ENCODE measurements around the gene LRRC15. TPM values are rescaled to one million over a fixed set of nuclear protein-coding genes. Genes with fewer than 3 reads are reported as not detected.
A peak's percentile ranks its signal among the peaks of the same experiment; 100 is the strongest.

The LRRC15 gene
- total RNA-seq, 1 donor from 2014 or later = not detected

DNA sequence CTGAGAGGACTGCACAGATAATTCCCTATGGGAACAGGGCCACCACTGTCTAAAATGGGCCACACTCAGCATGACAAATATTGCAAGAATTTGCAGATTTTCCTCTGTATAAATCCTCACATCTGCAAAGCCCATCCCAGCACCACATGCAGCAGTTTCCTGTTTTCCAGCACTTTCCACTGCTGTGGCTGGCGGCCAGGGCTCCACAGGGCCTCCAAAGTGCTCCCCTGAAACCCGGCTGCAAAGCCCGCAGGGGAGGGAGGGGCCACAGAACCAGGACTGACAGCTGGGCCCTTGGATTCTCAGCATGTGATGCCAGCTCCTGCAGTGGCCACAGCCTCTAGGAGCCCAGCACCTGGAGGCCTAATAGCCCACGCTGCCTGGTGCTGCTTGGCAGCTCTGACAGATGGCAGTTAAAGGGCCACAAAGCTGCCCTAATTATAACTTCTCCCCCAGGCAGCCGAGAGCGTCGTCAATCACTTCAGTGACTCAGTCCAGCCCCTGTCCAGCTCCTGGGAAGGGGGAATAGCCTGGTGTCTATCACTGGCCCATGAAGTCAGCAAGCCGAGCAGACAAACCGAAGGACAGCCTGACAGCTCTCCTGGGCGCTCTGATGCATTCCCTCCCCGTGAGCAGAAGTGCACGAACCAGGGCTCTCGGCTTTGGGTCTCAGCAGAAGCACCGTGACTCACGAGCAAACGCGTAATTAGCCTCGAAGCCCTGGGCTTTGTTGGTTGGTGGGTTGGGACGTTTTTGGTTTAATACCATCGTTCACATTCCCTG is 4.7 kb downstream of the LRRC15 start:
- peak; percentile 92 for DNase-seq (ENCODE audit: low read depth)

DNA sequence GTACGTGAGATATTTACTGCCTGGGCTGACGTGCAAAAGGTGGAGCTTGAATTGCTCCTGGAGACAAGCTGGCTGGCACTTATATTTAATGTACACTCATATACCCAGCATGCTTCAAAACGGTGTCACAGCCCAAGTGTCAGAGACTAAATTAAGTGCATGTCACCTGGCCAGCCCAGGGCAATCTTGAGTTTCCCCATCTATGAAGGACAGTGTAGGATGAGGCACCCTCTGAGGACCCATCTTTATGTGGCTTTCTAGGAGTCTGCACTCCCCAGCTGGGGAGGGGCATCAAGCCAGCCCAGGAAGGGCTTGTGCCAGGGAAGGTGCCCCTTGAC is 5.3 kb downstream of the LRRC15 start:
- no peak for DNase-seq (ENCODE audit: low read depth)

DNA sequence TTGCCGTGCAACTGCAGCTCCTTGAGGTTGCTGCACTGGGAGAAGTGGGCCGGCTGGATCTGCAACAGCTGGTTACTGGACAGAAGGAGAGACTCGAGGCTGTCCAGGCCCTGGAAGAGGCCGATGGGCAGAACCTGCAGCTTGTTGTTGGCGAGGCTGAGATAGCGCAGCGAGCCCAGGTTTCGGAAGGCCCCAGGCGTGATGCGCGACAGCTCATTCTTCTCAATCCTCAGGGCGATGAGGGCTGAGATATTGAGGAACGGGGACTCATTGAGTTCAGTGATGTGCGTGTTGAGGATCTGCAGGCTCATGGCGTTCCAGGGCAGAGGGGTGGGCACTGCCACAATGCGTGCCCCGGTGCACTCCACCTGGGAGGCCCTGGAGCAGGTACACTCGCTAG is 9.0 kb downstream of the LRRC15 start:
- DNase-seq (ENCODE audit: low read depth) = no peak

DNA sequence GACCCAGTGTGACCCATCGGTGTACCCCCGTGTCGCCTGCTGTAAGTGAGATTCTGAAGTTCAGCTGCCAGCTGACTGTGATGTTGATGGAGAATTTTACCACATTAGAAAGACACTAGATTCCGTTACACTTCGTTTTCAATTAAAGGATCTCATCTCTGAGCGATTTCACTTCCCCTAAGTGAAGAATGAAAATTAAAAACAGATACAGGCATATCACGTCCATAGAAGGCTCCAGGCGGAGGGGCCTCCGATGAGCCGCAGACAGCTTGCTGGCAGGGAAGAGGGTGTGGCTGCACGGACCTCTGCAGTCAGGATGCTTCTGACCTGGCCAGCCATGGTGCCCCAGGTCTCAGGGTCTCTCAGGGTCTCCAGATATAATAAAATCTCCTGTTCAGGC is 11.9 kb downstream of the LRRC15 start:
- DNase-seq (ENCODE audit: low read depth) = no peak

DNA sequence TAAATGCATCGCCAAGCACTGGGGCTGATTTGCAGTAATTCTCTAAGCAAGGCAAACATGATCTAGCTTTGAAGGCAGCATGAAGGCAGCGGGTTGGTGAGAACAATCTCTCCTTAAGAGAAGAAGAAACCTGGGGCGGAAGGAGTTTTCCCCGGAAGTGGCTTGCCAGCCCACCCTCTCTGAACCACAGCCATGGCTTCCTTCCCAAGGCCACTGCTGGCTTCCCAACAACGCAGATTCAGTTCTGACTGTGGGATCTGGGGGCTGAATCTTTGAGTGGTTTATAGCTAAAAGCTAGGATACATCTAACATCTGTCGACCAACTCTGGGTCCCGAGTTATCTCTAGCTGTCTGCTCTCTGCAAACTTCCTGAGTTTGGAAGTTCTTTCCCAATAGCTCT is 14.2 kb downstream of the LRRC15 start:
- no peak for DNase-seq (ENCODE audit: low read depth)

DNA sequence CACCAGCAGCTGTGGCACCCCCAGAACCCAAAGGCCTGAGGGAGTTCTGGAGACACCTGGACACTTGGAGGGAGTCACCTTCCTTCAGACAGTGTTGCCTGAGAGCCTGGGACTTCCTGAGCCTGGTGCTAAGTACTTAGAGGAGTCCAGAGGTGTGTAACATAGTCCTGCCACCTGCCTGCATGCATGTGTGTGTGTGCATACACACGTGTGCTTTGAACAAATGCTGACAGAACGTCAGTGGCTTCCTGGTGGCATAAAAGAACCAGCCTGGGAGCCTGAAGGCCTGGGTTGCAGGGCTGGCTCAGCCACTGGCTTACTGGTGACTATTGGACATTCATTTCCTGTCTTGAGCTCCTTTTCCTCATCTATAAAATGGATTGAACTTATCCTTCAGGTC is 15.2 kb downstream of the LRRC15 start:
- no peak for DNase-seq (ENCODE audit: low read depth)

DNA sequence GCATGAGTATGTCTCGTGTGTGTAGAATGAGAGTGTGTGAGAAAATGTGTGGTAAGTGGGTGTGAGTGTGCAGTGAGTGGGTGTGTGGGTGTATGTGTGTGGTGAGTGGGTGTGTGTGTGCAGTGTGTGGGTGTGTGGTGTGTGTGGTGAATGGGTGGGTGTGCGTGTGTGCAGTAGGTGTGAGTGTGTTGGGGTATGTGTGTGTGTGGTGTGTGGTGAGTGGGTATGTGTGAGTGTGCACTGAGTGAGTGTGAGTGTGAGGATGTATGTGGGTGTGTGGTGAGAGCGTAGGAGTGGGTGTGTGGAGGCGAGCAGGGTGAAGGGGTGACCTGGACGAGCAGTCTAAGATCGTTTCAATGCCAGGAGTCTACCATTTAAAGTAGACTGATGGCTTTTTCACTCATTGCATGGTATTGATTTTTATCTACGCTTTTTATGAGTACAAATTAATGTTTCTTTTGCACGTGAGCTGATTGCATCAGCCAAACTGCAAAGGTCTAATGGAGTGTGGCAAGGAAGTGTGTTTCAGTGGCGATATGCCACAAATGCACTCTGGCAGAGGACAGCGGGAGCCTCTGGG is 16.8 kb downstream of the LRRC15 start:
- DNase-seq (ENCODE audit: low read depth) = no peak

DNA sequence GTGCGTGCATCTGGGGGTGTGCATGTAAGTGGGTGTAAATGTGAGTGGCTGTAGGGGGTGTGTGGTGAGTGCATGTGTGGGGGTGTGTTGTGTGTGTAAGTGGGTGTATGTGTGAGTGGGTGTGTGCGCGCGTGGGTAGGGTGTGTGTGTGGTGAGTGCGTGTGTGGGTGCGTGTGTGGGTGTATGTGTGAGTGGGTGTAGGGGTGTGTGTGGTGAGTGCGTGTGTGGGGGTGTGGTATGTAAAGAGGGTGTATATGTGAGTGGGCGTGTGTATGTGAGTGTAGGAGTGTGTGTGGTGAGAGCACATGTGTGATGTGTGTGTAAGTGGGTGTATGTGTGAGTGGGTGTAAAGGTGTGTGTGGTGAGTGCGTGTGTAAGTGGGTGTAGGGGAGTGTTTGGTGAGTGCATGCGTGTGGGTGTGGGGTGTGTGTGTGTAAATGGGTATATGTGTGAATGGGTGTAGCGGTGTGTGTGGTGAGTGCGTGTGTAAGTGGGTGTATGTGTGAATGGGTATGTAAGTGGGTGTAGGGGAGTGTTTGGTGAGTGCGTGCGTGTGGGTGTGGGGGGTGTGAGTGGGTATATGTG is 17.5 kb downstream of the LRRC15 start:
- DNase-seq (ENCODE audit: low read depth) = no peak

DNA sequence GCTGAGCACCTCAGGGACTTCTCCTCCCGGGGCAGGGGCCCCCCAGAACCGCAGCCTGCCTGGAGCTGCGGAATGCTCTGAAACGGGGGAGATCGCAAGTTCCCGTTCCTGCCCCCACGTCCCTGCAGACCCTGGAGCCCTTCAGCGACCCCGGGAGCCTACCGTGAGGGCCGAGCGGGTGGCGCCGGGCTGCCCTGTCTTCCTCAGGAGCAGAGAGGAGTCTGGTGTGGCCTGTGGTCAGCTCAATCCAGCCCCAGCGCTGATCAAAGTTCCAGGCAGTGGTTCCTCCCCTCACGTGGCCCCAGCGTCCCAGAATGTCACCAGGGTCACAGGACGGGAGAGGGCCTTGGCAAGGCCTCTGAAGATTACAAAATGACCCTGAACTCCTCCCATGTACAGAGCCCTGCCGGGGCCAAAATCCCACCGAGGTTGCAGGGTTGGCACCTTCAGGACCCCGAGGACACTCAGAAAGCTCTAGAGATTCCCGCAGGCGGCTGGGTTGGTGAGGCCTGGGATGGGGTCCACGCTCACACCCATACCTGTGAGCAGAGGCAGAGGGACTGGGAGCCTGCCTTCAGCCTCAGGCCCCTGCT is 18.4 kb downstream of the LRRC15 start, which contains the start of gene CPN2:
Gene CPN2 (minus strand): TSS at position 249 of the 593 bp plus-strand sequence. CDS start 8,626 bp downstream, outside the sequence.
- DNase-seq (ENCODE audit: low read depth) = no peak

DNA sequence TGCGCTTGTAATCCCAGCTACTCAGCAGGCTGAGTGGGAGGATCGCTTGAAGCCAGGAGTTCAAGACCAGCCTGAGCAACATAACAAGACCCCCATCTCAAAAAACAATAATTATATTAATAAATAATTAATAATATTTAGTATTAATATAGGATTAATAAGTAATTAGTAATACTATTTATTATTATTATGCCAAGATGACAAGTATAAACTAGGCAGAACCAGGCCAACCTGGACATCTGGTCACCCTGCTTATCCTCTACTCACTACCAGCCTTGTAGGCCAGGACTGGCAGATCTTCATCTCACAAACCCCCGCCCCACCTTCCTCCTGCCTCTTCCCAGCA is 18.8 kb downstream of the LRRC15 start:
- no peak for DNase-seq (ENCODE audit: low read depth)

DNA sequence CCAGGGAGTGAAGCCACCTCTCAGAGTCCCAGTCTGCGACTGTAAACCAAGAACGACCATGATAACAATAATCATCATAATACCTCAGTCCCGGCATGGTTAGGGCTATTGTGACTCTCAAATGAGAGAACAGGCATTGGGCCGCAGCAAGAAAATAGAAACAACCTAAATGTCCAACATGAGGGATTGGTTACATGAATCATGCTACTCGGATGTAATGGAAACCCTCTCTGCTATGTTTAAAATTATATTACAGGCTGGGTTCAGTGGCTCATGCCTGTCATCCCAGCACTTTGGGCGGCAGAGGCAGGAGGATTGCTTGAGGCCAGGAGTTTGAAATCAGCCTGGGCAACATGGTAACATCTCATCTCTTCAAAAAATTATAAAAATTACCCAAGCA is 21.2 kb downstream of the LRRC15 start:
- no peak for DNase-seq (ENCODE audit: low read depth)

DNA sequence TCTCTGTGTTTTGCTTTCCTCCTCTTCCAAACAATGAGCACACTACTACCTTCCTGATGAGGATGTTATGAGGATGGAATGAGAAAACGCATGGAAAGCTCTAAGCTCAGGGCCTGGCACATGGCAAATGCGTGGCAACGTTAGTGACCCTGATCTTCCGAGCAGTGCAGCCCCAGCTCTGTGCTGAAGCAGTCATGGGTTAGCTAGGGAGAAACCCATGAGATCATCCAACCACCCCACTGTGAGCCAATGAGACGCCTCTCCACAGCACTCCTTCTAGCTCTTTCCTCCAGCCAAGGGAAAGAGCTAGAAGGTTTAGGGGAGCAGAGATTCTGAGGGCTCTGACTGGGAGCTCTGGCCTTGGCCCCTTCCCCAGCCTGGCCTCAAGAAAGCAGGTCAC is 22.9 kb downstream of the LRRC15 start:
- DNase-seq (ENCODE audit: low read depth) = no peak

DNA sequence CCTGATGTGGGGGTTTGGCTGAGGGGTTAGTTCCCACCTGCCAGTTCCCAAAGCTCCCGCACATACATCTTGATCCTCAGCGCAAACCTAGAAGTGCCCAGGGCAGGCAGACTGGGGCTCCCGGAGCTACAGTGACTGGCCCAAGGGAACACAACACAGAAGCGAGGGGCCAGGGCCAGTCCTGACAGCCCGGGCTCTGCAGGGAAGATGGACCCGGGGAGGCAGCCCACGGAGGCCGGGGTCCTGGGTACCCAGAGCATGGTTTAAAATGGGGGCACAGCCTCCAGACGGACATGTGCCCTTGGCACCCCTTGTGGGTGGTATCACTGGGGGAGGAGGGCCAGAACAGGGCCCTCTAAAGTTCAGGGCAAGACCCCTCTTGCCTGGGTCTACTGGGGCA is 23.5 kb downstream of the LRRC15 start:
- no peak for DNase-seq (ENCODE audit: low read depth)

DNA sequence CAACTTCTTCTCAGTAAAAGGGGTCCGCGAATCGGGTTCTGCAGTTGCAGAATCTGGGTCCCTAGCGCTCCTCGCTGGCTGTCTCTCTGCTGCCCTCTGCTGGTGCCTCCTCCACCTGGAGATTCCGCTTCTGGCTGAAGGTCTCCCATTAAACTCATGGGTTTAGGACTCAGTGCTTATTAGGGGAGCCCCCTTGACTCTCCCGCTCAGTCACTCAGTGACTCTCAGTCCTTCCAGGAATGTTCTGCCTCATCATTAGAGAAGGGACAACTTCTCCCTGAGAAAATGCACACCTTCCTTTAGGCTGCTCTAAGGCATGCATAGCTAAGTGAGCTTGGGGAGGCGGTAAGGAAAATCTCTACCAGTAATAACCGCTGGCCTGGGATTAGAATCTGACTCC is 25.5 kb downstream of the LRRC15 start:
- peak; percentile 53 for DNase-seq (ENCODE audit: low read depth)

DNA sequence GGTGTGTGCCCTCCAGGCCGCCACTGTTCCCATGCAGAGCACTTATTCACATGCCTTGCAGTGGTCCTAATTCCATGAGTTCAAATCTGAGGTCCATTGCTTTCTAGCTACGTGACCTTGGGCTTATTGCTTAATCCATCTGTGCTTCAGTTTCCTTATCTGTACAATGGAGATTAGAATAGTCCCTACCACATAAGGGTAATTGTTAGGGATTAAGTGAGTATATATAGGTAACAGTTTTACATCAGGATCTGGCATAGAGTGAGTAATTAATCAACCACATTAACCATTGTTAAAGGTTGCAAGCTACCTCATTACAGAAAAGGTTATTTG is 26.0 kb downstream of the LRRC15 start:
- no peak for DNase-seq (ENCODE audit: low read depth)

DNA sequence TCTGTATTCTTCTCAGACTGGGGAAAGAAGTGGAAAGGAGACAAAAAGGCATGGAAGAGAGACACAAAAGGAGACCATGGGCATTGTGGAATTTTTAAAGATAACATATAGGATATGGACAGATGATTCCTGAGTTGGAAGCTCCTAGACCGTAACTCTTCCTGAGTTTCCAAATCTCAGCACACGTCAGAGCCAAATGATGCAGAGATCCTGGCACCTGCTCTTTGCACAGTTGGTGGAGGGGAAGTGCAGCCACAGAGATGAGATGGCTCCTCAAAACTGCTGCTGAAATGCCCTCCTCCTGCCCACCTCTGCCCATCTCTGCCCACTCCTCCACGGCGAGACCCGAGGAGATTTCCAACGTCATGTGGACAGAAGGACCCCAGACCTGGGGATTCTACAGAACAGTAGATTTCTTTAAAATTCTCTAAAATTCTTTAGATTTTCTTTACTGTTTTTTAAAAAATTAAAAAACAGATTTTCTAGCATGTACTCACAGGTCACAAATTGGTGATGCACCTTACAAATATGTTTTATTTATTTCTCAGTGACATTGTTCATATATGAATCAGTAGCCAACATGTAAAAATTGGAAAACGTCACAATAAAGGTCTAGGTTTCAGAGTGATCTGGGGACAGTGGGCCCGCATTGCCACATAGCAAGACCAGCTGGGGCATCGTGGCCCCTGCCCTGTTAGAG is 26.5 kb downstream of the LRRC15 start:
- no peak for DNase-seq (ENCODE audit: low read depth)

DNA sequence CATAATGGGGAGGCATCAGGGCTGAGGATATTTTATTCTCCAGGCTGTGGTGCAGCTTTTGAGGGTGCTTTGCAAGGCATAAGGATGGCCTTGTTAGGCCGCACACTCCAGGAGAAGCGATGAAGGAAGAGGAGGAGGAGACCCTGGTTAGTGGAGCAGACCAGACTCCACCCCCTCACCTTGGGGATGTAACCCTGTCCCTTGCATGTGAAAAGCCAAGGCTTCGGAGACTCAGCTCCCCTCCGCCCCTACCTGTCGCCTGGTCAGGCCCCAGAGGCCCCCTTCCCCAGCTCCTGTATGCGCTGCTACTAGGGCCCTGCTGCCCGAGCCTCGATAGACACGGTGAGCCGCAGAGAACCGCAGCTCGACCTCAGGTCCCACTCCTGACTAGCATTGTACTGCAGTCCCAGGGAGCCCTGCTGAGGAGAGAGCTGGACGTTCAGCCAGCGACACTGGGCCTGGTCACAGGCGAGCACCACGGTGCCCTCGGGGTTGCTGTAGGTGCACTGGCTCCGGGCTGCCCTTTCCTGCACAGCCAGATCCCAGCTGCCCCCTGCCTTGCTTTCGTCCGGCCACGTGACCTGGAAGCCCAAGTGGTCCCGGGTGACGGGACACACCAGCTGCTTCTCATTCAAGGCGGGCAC is 28.7 kb downstream of the LRRC15 start:
- DNase-seq (ENCODE audit: low read depth) = no peak

DNA sequence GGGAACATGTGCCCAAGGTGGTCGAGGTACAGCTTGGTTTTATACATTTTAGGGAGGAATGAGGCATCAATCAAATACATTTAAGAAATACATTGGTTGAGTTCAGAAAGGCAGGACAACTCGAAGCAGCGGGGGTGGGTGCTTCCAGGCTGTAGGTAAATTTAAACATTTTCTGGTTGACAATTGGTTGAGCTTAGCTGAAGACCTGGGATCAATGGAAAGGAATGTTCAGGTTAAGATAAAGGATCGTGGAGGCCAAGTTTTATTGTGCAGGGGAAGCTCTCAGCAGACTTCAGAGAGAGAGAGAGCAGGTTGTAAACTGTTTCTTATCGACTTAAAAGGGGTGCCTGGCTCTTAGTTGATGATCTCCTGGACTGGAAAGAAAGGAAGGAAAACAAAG is 29.7 kb downstream of the LRRC15 start:
- DNase-seq (ENCODE audit: low read depth) = no peak

DNA sequence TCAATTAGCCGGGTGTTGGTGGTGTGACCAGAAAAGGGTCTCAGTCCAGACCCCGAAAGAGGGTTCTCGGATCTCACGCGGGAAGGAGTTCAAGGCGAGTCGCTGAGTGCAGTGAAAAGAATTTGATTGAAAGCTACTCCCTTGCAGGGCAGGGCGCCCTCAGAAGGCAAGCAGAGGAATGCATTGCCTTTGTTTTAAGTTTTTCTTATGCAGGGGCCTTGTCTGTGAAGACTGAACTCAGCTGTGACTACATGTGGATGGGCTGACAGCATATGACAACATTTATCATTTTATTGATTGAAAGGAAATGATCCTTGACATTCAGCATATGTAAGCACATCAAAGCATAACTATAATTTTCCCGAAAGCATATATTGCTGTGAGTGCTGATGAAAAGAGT is 30.2 kb downstream of the LRRC15 start:
- no peak for DNase-seq (ENCODE audit: low read depth)

DNA sequence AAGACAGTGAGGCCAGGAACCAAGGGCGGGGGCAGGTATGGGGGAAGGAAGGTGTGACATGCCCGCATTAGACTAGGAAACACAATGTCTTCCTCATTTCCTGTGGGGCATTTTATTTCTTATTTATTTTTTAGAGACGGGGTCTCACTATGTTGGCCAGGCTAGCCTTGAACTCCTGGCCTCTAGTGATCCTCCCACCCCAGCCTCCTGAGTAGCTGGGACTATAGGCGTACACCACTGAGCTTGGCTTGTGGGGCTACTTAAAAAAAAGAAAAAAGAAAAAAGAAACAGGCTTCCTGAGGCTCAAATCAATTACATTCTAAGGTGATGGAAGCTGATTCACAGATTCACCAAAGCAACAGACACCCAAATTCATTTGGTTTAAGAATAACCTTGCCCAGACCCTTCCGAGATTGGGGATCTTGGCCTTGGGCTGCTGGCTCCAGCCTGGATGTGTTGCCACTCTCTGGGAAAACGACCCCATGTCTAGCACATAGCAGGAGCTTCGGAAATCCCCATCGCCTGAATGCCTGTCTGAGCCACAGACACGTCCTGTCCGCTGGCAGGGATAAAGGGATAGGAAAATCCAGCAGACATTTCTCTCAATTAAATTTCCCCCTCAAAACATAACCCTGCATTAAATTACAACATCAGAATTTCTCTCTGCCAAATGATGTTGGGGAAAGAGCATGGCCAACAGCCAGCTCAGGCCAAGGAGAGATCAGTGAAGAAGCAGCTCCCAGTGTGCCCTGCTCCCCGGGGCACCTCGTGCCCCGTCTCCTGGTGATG is 31.4 kb downstream of the LRRC15 start:
- DNase-seq (ENCODE audit: low read depth) = no peak
